K562 (cell line): ENCODE results near the gene CHRM4. TPM values are rescaled to one million over a fixed set of nuclear protein-coding genes. Genes with fewer than 3 reads are reported as not detected.

Experiments
- CBFA2T3 ChIP-seq: fragments of 450-650 bp; IDR thresholded peaks from 2 replicates; pipeline ENCODE4 v1.6.1; 2017
- CBX1 ChIP-seq: sonication (generic); IDR thresholded peaks from 2 replicates; pipeline ENCODE4 v1.6.1; 2016; ENCODE audit warnings: antibody characterized with exemption, low read depth, mild to moderate bottlenecking
- CHD2 ChIP-seq: IDR thresholded peaks from 2 replicates; pipeline ENCODE4 v1.6.1; 2011; ENCODE audit warnings: low read depth, low read length
- CHD4 ChIP-seq: fragments of 200-600 bp; sonication (generic); IDR thresholded peaks from 3 replicates; pipeline ENCODE4 v1.6.1; 2012; ENCODE audit warnings: low read depth, mild to moderate bottlenecking, mixed read lengths, low read length, inconsistent platforms; ENCODE audit not compliant: insufficient read depth, insufficient replicate concordance, poor library complexity, severe bottlenecking
- FIP1L1 ChIP-seq: fragments of 200-400 bp; formaldehyde crosslinking; IDR thresholded peaks from 2 replicates; pipeline ENCODE4 v1.6.1; 2018; ENCODE audit warnings: mild to moderate bottlenecking, low read depth, low read length; ENCODE audit not compliant: poor library complexity, severe bottlenecking
- GATAD2B ChIP-seq: fragments of 450-650 bp; IDR thresholded peaks from 2 replicates; pipeline ENCODE4 v1.6.1; 2017; ENCODE audit warnings: mild to moderate bottlenecking, borderline replicate concordance
- GTF2A2 ChIP-seq: IDR thresholded peaks from 2 replicates; pipeline ENCODE4 v1.6.1; 2016; ENCODE audit warnings: mild to moderate bottlenecking, missing genetic modification characterization, missing compliant biosample characterization
- GTF2E2 ChIP-seq: fragments of 200-800 bp; sonication (Bioruptor generic); IDR thresholded peaks from 2 replicates; pipeline ENCODE4 v1.6.1; 2016; ENCODE audit warnings: missing genetic modification characterization, missing compliant biosample characterization
- HEY1 ChIP-seq: fragments of 250-450 bp; sonication (Bioruptor Pico); IDR thresholded peaks from 2 replicates; pipeline ENCODE4 v1.5.0; 2020; ENCODE audit warnings: mild to moderate bottlenecking, moderate library complexity, borderline replicate concordance
- KDM4B ChIP-seq, 2 experiments: fragments of 450-650 bp in 1 of 2; sonication (generic) in 1 of 2; IDR thresholded peaks; 2 replicates each; pipeline ENCODE4 v1.6.1; 2016 to 2017; ENCODE audit warnings: borderline replicate concordance in 2 of 2, antibody characterized with exemption in 1 of 2, low read depth in 1 of 2, mild to moderate bottlenecking in 1 of 2
- MYNN ChIP-seq, 2 experiments: sonication (generic); formaldehyde crosslinking in 1 of 2; IDR thresholded peaks; 2 replicates each; pipeline versions ENCODE4 v1.5.0 to v1.6.1; 2016 to 2020; ENCODE audit warnings: antibody characterized with exemption in 1 of 2, missing genetic modification reagents in 1 of 2
- PATZ1 ChIP-seq: fragments of 250-450 bp; sonication (Bioruptor Pico); IDR thresholded peaks from 2 replicates; pipeline ENCODE4 v1.5.0; 2020; ENCODE audit warnings: mild to moderate bottlenecking, borderline replicate concordance
- PREB ChIP-seq: sonication (generic); formaldehyde crosslinking; IDR thresholded peaks from 2 replicates; pipeline ENCODE4 v1.8.1; 2023; ENCODE audit warnings: mild to moderate bottlenecking, missing genetic modification reagents
- TAF9B ChIP-seq: fragments of 450-650 bp; IDR thresholded peaks from 2 replicates; pipeline ENCODE4 v1.6.1; 2018; ENCODE audit warnings: mild to moderate bottlenecking; ENCODE audit not compliant: partially characterized antibody
- TFAP4 ChIP-seq: sonication (generic); formaldehyde crosslinking; IDR thresholded peaks from 2 replicates; pipeline ENCODE4 v1.8.0; 2022; ENCODE audit warnings: missing genetic modification reagents, mild to moderate bottlenecking, moderate library complexity, borderline replicate concordance
- ZBED1 ChIP-seq: IDR thresholded peaks from 2 replicates; pipeline ENCODE4 v1.6.1; 2014
- ZMIZ1 ChIP-seq, 2 experiments: fragments of 150-350 bp in 1 of 2; IDR thresholded peaks; 2 replicates each; pipeline ENCODE4 v1.6.1; 2012 to 2016; ENCODE audit warnings: low read depth in 2 of 2, low read length in 2 of 2, mild to moderate bottlenecking in 1 of 2, moderate library complexity in 1 of 2
- ZNF140 ChIP-seq: fragments of 250-450 bp; sonication (Bioruptor Pico); IDR thresholded peaks from 2 replicates; pipeline ENCODE4 v1.8.0; 2021; ENCODE audit warnings: moderate library complexity, mild to moderate bottlenecking, inconsistent platforms
- ZNF780A ChIP-seq: fragments of 250-450 bp; sonication (Bioruptor Pico); IDR thresholded peaks from 2 replicates; pipeline ENCODE4 v1.5.0; 2021; ENCODE audit warnings: mild to moderate bottlenecking
- polyA plus RNA-seq, 8 experiments: library from polyadenylated mRNA; depleted of rRNA in 4 of 8; stranded (reverse) in 5 of 8; unstranded in 3 of 8; fragments of >200 nt; fragmentation: Nextera tagmentation in 2 of 8; fragmentation: Illumina TruSeq in 1 of 8; extraction: Ambion mirVana in 2 of 8; extraction: Trizol in 1 of 8; gene quantifications; 2 replicates each; pipeline versions ENCODE4 v1.2.1 to v1.2.3, GENCODE V29; 2011 to 2014; ENCODE audit warnings: inconsistent platforms in 1 of 8, missing spikeins in 1 of 8
- total RNA-seq, 7 experiments: library from RNA; depleted of rRNA in 6 of 7; stranded (reverse); fragments of >200 nt in 6 of 7; fragmentation: Illumina TruSeq in 2 of 7; extraction: Trizol in 2 of 7; gene quantifications; 2 replicates each; pipeline versions ENCODE4 v1.2.1 to v1.2.3, GENCODE V29; 2011 to 2021; ENCODE audit warnings: low replicate concordance in 1 of 7

CHRM4 gene
- total and polyA plus RNA-seq, 9 of the 15 experiments (the other 6 are each of a cell fraction or from before 2014, with no cell fraction given), result 0.22 to 1.3 (median 0.40) TPM; not detected in 2

GRCh38 chr11:46392421-46393230 lies 1.1 kb upstream of the CHRM4 start (continued):
- TF ChIP-seq PATZ1 (CRISPR knock-in tag), result no peak
- peak; percentile 94; the same call in 1 of the 2 replicates for TF ChIP-seq PREB
- TF ChIP-seq FIP1L1, result peak; percentile 89
- TF ChIP-seq GATAD2B, result no peak
- no peak; a peak in 1 of 4 replicates for TF ChIP-seq ZMIZ1 (IDR thresholded peaks at IDR 0.05; ENCODE audit: low read depth in 2 of 2, low read length in 2 of 2)
- peak; percentile 52; the same call in 1 of the 2 replicates for TF ChIP-seq MYNN (IDR thresholded peaks at IDR 0.05)
- 0 out of 2 replicates have a peak, but pooled peaks have one; percentile 43 for TF ChIP-seq MYNN (CRISPR knock-in tag; IDR thresholded peaks at IDR 0.05)
- TF ChIP-seq ZNF780A (CRISPR knock-in tag), result no peak
- no peak for TF ChIP-seq CBX1
- no peak for TF ChIP-seq ZNF140
- TF ChIP-seq GTF2E2, result no peak
- TF ChIP-seq CHD2, result no peak
- no peak for TF ChIP-seq CBFA2T3
- peak; percentile 94 for TF ChIP-seq TFAP4 (CRISPR knock-in tag)
- TF ChIP-seq HEY1 (CRISPR knock-in tag), result no peak
- 0 out of 4 replicates have a peak, but pooled peaks of 1 of the 2 experiments have one; percentile 79 for TF ChIP-seq KDM4B (IDR thresholded peaks at IDR 0.05; ENCODE audit: borderline replicate concordance in 2 of 2, low read depth in 1 of 2)
- no peak for TF ChIP-seq GTF2A2 (tag)
- no peak for TF ChIP-seq TAF9B
- TF ChIP-seq CHD4, result no peak
- TF ChIP-seq ZBED1, result no peak
